Chondrocyte (in vitro differentiated cells): Measurements from ENCODE around the gene CDIPT. TPM values are rescaled to one million over a fixed set of nuclear protein-coding genes. Genes with fewer than 3 reads are reported as not detected.
"Not testable (repeated sequence)": the region's sequence is repeated elsewhere in the genome, so short reads cannot be mapped to it uniquely, and the experiment has no call there.

Source experiments
- DNase-seq: peaks from one replicate; pipeline ENCODE4 v3.0.0; 2021; ENCODE audit warnings: mixed read lengths, low spot score
- H3K27ac Mint-ChIP-seq: one replicate; pipeline ENCODE4 v1.8.0; 2021; ENCODE audit warnings: mild to moderate bottlenecking, moderate library complexity, mixed read lengths; ENCODE audit not compliant: unreplicated experiment
- H3K27me3 Mint-ChIP-seq: 2 replicates; pipeline ENCODE4 v1.8.0; 2021; ENCODE audit warnings: low read depth, mixed read lengths
- H3K36me3 Mint-ChIP-seq: 2 replicates; pipeline ENCODE4 v1.8.0; 2021; ENCODE audit warnings: low read depth, mixed read lengths
- H3K4me1 Mint-ChIP-seq: 2 replicates; pipeline ENCODE4 v1.8.0; 2021; ENCODE audit warnings: low read depth, mild to moderate bottlenecking, mixed read lengths
- H3K4me3 Mint-ChIP-seq: one replicate; pipeline ENCODE4 v1.8.0; 2021; ENCODE audit warnings: mild to moderate bottlenecking, moderate library complexity, mixed read lengths; ENCODE audit not compliant: unreplicated experiment
- H3K9me3 Mint-ChIP-seq: 2 replicates; pipeline ENCODE4 v1.8.0; 2021; ENCODE audit warnings: low read depth, mixed read lengths
- total RNA-seq: library from RNA; stranded (reverse); gene quantifications from 3 replicates; pipeline ENCODE4 v1.2.1, GENCODE V29; 2021
- TF ChIP-seq, protein P1 (sequence below): fragments of 200-600 bp; sonication (generic); IDR thresholded peaks from 2 replicates; pipeline ENCODE4 v1.5.0; 2021; ENCODE audit warnings: antibody characterized with exemption, mild to moderate bottlenecking, moderate library complexity

The CDIPT gene
- total RNA-seq, 1 donor from 2014 or later, result 79.7 TPM

DNA sequence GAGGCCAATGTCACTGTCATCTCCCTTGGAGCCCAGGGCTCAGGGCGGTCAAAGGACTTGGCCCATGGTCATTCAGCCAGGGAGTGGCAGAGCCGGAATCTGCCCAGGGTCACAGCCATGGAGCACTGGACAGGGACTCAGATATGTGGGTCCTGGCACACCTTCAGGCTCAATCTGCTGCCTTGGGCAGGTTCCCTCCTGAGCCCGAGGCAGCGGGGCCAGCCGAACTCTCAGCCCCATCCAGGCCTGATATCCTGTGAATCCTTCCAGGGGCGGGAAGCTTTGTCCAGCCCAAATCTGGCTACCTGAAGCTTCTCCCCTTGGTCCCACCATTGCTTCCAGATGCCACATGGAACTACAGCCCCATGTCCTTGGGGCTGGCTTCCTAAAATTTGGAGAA, 12.2 kb upstream of the CDIPT start:
- no peak overlapping the region for H3K4me3 Mint-ChIP-seq
- H3K9me3 Mint-ChIP-seq, result no peaks in the 10 kb centered on the region
- DNase-seq, result no peak

DNA sequence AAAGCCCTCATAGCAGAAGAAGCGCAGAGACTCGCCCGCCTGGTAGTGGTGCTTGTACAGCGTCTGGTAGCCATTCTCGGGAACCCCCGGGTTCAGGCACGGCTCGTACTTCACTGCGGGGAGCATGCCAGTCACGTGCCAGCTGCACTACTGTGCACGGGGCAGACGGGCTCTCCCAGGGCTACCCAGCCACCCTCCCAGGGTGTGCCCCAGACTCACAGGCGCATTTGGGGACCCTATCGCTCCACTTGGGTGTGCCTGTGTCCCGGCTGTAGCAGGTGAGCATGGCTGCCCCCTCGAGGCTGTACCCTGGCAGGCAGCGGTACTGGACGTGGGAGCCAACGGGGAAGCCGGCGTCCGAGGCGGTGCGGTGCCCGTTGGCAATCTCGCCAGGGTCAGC, 10.3 kb upstream of the CDIPT start:
- Mint-ChIP-seq H3K4me1 (peaks cover 10% of the 10 kb centered on the region), H3K4me3 (no peak overlapping the region), H3K9me3 (no peaks in the 10 kb centered on the region), H3K27ac (no peak overlapping the region), H3K36me3 (peaks cover 5% of the 10 kb centered on the region), H3K27me3 (peaks cover 23% of the 10 kb centered on the region)
- TF ChIP-seq, protein P1, sequence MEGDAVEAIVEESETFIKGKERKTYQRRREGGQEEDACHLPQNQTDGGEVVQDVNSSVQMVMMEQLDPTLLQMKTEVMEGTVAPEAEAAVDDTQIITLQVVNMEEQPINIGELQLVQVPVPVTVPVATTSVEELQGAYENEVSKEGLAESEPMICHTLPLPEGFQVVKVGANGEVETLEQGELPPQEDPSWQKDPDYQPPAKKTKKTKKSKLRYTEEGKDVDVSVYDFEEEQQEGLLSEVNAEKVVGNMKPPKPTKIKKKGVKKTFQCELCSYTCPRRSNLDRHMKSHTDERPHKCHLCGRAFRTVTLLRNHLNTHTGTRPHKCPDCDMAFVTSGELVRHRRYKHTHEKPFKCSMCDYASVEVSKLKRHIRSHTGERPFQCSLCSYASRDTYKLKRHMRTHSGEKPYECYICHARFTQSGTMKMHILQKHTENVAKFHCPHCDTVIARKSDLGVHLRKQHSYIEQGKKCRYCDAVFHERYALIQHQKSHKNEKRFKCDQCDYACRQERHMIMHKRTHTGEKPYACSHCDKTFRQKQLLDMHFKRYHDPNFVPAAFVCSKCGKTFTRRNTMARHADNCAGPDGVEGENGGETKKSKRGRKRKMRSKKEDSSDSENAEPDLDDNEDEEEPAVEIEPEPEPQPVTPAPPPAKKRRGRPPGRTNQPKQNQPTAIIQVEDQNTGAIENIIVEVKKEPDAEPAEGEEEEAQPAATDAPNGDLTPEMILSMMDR, result no peak
- DNase-seq, result peak; percentile 90

More for the DNA sequence above, 12.2 kb upstream of the CDIPT start:
- peaks cover 10% of the 10 kb centered on the region for H3K4me1 Mint-ChIP-seq
- H3K27ac Mint-ChIP-seq, result no peak overlapping the region
- peaks cover 23% of the 10 kb centered on the region for H3K27me3 Mint-ChIP-seq
- H3K36me3 Mint-ChIP-seq, result peaks cover 5% of the 10 kb centered on the region
- TF ChIP-seq, protein P1, result no peak

DNA sequence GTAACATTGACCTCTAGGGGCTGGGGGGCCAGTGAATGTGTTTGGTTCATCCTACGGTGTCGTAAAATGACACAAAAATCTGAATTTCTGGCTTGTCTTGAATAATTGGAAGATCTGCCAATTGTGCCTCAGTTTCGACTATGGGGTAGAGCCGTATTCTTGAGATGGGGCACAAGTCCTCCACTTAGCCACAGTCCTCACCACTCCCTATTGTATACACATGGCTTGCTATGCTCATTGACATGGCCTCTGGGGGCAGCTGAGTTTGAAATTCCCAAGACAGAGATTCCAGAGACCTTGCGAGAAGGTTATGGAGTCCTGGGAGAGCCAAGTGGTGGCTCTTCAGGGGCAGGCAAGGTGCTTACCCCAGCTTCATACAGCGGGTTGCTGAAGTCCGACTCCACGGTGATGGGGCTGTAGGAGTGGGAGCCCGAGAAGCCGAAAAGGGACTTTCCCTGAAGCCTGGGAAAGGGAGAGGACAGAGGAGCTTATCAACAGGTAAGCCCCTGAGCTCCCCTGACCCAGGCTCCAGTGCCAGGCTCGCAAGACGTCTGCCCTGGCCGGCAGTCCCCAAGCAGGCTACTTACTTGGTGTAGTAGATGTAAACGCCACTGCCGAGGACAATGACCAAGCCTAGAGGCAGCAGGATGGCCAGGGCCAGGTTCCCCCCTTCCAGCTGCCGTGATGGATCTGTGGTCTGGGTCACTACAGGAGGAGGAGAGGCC, 9.0 kb upstream of the CDIPT start:
- Mint-ChIP-seq H3K27me3 (peaks cover 11% of the 10 kb centered on the region), H3K4me1 (peaks cover 1% of the 10 kb centered on the region), H3K36me3 (no peaks in the 10 kb centered on the region), H3K27ac (no peak overlapping the region), H3K9me3 (no peaks in the 10 kb centered on the region), H3K4me3 (no peak overlapping the region)
- no peak for DNase-seq
- TF ChIP-seq, protein P1, result no peak

DNA sequence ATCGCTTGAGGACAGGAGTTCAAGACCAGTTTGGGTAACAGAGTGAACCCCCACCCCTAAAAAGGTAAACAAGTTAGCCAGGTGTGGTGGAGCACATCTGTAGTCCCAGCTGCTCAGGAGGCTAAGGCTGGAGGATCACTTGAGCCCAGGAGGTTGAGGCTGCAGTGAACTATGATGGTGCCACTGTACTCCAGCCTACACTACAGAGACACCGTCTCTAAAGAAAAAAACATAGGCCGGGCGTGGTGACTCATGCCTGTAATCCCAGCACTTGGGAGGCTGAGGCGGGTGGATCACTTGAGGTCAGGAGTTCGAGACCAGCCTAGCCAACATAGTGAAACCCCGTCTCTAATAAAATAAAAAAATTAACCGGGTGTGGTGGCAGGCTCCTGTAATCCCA, 6.0 kb upstream of the CDIPT start:
- DNase-seq, result not testable (repeated sequence)

DNA sequence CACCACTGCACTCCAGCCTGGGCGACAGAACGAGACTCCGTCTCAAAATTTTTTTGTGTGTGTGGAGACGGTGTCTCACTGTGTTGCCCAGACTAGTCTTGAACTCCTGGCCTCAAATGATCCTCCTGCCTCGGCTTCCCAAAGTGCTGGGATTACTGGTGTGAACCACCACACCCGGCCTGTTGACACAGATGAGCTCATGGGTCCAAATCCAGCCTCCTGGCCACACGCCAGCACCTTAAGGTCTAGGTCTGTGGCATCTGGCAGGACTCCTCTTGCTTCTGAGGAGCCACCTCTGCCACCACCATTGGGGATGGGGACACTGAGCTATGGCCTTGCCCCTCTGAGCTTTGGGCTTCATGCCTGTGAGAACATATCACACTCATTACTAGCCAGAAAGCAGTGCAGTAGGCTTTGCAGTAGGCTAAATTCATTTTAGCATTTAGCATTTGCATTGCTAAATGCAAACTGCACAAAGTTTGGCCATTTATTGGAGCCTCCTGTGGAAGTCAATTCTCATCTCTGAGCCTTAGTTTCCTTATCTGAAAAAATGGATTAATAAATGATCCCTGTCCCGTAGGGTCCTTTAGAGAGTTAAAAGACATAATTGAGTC, 5.5 kb upstream of the CDIPT start:
- no peak overlapping the region for H3K4me3 Mint-ChIP-seq
- H3K27ac Mint-ChIP-seq, result no peak overlapping the region
- DNase-seq, result peak; percentile 88
- TF ChIP-seq, protein P1, result no peak
- H3K4me1 Mint-ChIP-seq, result peaks cover under 1% of the 10 kb centered on the region
- no peaks in the 10 kb centered on the region for H3K9me3 Mint-ChIP-seq
- no peaks in the 10 kb centered on the region for H3K36me3 Mint-ChIP-seq
- no peaks in the 10 kb centered on the region for H3K27me3 Mint-ChIP-seq

More for the DNA sequence above, 6.0 kb upstream of the CDIPT start:
- not testable (repeated sequence) for H3K27me3 Mint-ChIP-seq, H3K9me3 Mint-ChIP-seq, H3K36me3 Mint-ChIP-seq, H3K4me1 Mint-ChIP-seq, H3K27ac Mint-ChIP-seq, H3K4me3 Mint-ChIP-seq

DNA sequence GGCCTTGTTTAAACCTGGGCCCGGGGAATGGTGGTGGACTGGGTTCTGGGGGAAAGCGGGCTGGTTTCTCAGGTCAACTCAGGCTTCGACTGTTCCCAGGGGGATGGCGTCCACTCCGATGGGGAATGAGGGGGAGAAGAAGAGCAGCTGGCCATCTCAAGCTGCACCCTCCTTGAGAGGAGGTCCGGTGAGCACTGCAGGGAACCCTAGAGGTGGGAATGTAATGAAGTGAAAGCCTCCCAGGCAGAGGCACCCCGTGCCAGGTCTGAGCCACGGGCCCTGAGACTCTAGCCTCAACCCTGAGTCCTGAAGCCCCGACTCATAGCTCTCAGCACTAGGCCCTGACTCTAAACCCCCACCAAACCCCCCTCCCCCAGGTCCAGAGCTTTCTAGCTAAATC, 1.2 kb upstream of the CDIPT start:
- Mint-ChIP-seq H3K27ac (no peak overlapping the region), H3K9me3 (no peaks in the 10 kb centered on the region), H3K36me3 (peaks cover 7% of the 10 kb centered on the region), H3K27me3 (no peaks in the 10 kb centered on the region), H3K4me1 (peaks cover 16% of the 10 kb centered on the region), H3K4me3 (no peak overlapping the region)
- no peak for DNase-seq
- TF ChIP-seq, protein P1, result no peak
